HL-60 (cell line): ENCODE data around the gene TPRN.

Source experiments
- DNase-seq, 2 experiments: peaks; one replicate each; pipeline ENCODE4 v3.0.0-alpha.2; 2010 to 2020; ENCODE audit warnings: low read depth in 1 of 2, low spot score in 1 of 2
- H3K27ac ChIP-seq: fragments of 250-450 bp; sonication (Bioruptor Pico); replicated peaks from 2 replicates; pipeline ENCODE4 v1.5.1; 2020; ENCODE audit warnings: mild to moderate bottlenecking, moderate library complexity
- H3K27me3 ChIP-seq: fragments of 250-450 bp; sonication (Bioruptor Pico); 2 replicates; pipeline ENCODE4 v1.5.1; 2021; ENCODE audit warnings: mild to moderate bottlenecking, moderate library complexity; ENCODE audit not compliant: insufficient read depth, poor library complexity, severe bottlenecking
- H3K4me3 ChIP-seq: replicated peaks from 2 replicates; pipeline ENCODE4 v1.5.1; 2011; ENCODE audit warnings: mild to moderate bottlenecking, control low read depth, low read length; ENCODE audit not compliant: insufficient read depth
- GABPA ChIP-seq: IDR thresholded peaks from 2 replicates; pipeline ENCODE4 v1.6.1; 2012; ENCODE audit warnings: low read depth
- POLR2AphosphoS5 ChIP-seq: IDR thresholded peaks from 2 replicates; pipeline ENCODE4 v1.6.1; 2012; ENCODE audit warnings: low read depth
- SPI1 ChIP-seq: IDR thresholded peaks from 2 replicates; pipeline ENCODE4 v1.6.1; 2012; ENCODE audit warnings: low read depth, mild to moderate bottlenecking, borderline replicate concordance
- TF ChIP-seq, protein P1 (sequence below): IDR thresholded peaks from one replicate; pipeline ENCODE4 v1.5.1; 2011; ENCODE audit warnings: low read length, control low read depth, inconsistent platforms; ENCODE audit not compliant: insufficient read depth
- TF ChIP-seq, protein P2 (sequence below): IDR thresholded peaks from 2 replicates; pipeline ENCODE4 v1.6.1; 2012; ENCODE audit warnings: low read depth; ENCODE audit not compliant: insufficient replicate concordance

Gene TPRN

DNA sequence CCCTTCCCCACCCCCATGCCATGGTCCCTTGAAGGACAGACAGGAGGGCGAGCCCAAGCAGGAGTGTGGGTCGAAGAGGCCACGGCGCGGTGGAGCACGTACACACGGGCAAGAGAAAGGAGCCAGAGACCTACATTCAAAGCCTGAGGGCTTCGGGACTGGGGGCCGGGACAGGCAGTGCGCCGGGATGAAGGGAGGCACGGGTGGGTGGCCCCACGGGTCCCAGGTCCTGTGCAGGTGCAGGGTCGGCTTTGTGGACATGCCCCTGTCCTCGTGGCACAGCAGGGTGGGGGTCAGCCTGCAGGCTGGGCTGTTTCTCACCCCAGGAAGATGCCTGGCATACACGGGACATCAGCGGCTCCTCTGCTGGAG, 40.5 kb downstream of the TPRN start:
- Histone ChIP-seq H3K27me3 (peaks cover 71% of the 10 kb centered on the region), H3K4me3 (no peak overlapping the region), H3K27ac (no peak overlapping the region)
- no peak for DNase-seq
- TF ChIP-seq GABPA, result no peak
- TF ChIP-seq, protein P1, sequence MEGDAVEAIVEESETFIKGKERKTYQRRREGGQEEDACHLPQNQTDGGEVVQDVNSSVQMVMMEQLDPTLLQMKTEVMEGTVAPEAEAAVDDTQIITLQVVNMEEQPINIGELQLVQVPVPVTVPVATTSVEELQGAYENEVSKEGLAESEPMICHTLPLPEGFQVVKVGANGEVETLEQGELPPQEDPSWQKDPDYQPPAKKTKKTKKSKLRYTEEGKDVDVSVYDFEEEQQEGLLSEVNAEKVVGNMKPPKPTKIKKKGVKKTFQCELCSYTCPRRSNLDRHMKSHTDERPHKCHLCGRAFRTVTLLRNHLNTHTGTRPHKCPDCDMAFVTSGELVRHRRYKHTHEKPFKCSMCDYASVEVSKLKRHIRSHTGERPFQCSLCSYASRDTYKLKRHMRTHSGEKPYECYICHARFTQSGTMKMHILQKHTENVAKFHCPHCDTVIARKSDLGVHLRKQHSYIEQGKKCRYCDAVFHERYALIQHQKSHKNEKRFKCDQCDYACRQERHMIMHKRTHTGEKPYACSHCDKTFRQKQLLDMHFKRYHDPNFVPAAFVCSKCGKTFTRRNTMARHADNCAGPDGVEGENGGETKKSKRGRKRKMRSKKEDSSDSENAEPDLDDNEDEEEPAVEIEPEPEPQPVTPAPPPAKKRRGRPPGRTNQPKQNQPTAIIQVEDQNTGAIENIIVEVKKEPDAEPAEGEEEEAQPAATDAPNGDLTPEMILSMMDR, result no peak
- TF ChIP-seq, protein P2, sequence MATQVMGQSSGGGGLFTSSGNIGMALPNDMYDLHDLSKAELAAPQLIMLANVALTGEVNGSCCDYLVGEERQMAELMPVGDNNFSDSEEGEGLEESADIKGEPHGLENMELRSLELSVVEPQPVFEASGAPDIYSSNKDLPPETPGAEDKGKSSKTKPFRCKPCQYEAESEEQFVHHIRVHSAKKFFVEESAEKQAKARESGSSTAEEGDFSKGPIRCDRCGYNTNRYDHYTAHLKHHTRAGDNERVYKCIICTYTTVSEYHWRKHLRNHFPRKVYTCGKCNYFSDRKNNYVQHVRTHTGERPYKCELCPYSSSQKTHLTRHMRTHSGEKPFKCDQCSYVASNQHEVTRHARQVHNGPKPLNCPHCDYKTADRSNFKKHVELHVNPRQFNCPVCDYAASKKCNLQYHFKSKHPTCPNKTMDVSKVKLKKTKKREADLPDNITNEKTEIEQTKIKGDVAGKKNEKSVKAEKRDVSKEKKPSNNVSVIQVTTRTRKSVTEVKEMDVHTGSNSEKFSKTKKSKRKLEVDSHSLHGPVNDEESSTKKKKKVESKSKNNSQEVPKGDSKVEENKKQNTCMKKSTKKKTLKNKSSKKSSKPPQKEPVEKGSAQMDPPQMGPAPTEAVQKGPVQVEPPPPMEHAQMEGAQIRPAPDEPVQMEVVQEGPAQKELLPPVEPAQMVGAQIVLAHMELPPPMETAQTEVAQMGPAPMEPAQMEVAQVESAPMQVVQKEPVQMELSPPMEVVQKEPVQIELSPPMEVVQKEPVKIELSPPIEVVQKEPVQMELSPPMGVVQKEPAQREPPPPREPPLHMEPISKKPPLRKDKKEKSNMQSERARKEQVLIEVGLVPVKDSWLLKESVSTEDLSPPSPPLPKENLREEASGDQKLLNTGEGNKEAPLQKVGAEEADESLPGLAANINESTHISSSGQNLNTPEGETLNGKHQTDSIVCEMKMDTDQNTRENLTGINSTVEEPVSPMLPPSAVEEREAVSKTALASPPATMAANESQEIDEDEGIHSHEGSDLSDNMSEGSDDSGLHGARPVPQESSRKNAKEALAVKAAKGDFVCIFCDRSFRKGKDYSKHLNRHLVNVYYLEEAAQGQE, result no peak
- no peak for TF ChIP-seq POLR2AphosphoS5
- TF ChIP-seq SPI1, result no peak

DNA sequence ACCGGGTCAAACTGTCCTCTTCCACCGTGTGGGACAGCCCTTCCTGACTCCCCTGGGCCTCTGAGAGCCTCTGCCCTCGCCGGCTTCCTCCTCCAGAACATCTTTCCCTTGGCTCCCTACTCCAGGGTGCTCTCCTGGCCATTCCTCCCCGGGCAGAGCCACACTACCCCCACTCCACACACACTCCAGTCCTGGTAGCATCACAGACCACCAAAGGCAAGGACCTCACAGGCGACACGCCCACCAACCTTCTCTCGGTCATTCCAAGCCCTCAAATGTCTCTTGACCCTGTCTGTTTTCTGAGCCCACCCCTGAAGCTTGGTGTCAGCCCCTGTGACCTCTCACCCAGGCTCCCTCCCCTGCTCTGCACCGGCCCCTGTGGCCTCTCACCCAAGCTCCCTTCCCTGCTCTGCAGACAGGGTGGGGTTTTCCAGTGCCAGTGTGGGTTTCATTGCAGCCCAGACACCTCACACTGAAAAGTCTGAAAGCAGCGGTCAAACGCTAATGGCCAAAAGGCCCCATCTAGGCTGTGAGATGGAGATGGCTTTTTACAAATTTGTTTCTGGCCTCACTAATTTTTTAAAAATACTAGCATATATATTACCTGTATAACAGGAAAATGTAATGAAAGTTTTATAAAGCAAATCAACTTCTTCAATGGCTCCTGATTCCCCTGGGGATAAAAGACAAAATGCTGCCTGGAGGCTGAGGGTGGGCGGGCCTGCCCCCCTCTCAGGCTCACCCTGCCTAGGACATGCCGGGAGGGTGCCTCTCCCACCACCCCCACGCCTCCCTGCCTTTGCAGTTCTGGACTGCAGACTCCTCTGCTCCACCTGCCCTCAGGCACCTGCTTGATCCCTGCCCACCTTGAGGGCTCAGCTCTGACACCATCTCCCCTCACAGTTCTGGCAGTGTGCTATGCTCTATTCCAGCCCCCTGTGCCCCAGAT, 41.2 kb downstream of the TPRN start:
- peaks cover 68% of the 10 kb centered on the region for H3K27me3 ChIP-seq
- no peak overlapping the region for H3K27ac ChIP-seq
- no peak for DNase-seq
- H3K4me3 ChIP-seq, result no peak overlapping the region
- TF ChIP-seq, protein P2, result no peak

DNA sequence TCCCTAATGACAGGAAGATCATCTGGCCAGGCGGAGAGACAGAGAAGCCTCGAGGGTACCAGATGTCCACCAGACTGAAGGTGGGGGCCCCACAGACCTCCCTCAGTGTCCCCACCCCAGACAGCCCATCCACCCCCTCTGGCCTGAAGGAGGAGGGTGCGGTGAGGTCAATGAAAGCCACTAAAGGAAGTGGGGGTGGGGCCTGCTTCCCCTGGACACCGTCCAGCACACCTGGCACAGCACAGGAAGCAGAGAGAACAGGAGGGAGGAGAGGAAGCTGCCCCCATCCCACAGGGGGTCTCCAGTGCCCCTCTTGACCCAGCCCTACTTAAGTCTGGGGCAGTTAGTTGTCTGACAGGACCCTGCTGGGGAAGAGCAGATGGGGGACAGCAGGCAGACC, 41.9 kb downstream of the TPRN start:
- Histone ChIP-seq H3K27ac (no peak overlapping the region), H3K27me3 (peaks cover 60% of the 10 kb centered on the region), H3K4me3 (no peak overlapping the region)
- no peak for TF ChIP-seq POLR2AphosphoS5
- no peak for DNase-seq

DNA sequence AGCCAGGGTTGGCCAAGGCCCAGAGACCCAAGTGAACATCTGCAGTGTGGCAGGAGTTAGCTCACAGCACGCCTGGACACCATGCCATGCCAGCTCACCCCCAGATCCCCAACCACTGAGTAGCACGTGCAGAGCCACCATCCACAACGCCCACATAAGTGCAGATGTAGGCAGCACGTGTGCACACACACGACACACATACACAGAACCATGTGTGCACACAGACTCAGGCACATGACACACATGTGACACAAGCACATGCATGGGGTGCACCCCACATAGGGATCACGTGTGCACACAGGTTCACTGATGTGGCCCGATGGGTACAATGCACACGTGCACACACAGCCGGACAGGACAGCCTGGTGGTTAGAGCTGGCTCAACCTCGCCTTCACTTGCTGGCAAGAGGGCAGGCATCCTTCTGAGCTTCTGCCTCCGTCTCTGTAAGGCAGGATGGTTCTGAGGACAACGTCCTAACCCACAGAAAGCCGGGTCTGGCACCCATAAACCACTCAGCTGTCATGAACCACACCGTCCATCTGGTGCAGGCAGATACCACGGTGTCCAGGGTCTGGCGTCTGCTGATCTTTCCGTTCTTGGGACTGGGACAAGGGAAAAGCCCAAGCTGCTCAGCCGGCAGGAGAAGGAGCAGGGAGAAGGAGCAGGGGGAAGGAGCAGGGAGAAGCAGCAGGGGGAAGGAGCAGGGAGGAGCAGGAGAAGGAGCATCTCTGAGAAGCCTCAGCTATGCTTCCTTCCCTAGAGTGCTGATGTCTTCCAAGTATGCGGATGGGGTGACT, 42.7 kb downstream of the TPRN start:
- H3K27ac ChIP-seq, result no peak overlapping the region

DNA sequence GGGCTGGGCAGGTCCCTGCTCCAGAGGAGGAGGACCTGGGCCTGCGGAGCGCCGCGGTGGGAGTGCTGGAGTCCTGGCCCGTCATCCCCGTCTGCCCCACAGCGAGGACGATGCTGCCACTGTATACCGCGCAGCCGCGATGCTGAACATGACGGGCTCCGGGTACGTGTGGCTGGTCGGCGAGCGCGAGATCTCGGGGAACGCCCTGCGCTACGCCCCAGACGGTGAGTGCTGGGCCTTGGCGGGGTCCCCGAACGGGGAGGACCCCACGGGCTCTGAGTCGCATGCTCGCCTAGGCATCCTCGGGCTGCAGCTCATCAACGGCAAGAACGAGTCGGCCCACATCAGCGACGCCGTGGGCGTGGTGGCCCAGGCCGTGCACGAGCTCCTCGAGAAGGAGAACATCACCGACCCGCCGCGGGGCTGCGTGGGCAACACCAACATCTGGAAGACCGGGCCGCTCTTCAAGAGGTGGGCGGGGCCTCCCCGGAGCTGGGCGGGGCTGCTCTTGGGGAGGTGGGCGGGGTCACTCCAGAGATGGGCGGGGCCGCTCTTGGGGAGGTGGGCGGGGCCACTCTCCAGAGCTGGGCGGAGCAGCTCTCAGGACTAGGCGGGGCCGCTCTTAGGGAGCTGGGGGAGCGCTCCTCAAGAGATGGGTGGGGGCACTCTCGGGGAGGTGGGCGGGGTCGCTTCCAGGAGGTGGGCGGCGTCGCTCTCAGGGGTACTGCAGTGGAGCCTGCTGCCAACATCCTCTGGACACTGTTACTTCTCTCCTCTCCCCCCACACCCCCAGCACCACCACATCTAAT, 43.8 kb downstream of the TPRN start:
- no peak overlapping the region for H3K4me3 ChIP-seq
- no peak for DNase-seq
- TF ChIP-seq, protein P1, result no peak
- TF ChIP-seq GABPA (no peak), SPI1 (no peak), POLR2AphosphoS5 (no peak)
- TF ChIP-seq, protein P2, result no peak
- H3K27ac ChIP-seq, result no peak overlapping the region
- H3K27me3 ChIP-seq, result peaks cover 47% of the 10 kb centered on the region

More for the DNA sequence above, 42.7 kb downstream of the TPRN start:
- no peak for TF ChIP-seq GABPA
- TF ChIP-seq POLR2AphosphoS5, result peak; percentile 45; the same call in 1 of the 2 replicates
- Histone ChIP-seq H3K4me3 (no peak overlapping the region), H3K27me3 (peaks cover 54% of the 10 kb centered on the region)
- no peak for DNase-seq
